Natural killer cell (primary cell): Measurements from ENCODE around the gene DENND10. TPM values are rescaled to one million over a fixed set of nuclear protein-coding genes. Genes with fewer than 3 reads are reported as not detected.

Source experiments
- ATAC-seq, 3 donors: fragments of 150-1000 bp in 2 of 3; fragments of 200-7000 bp in 1 of 3; cut with Tn5 transposase; 1 replicate in 1 of 3; 2 replicates in 2 of 3; pipeline ENCODE4 v1.10.0; 2021; ENCODE audit warnings: mild to moderate bottlenecking in 2 of 3, moderate library complexity in 2 of 3
- DNase-seq, 2 donors: peaks; one replicate each; pipeline versions ENCODE4 v3.0.0 to v3.0.0-alpha.2; 2013 to 2021; ENCODE audit warnings: mixed read lengths in 1 of 2
- H3K27ac ChIP-seq: one replicate; pipeline ENCODE4 v1.5.1; 2013; ENCODE audit warnings: mild to moderate bottlenecking, low read length
- H3K27me3 ChIP-seq: one replicate; pipeline ENCODE4 v1.6.1; 2013; ENCODE audit warnings: low read length; ENCODE audit not compliant: control insufficient read depth, insufficient read depth
- H3K36me3 ChIP-seq: one replicate; pipeline ENCODE4 v1.6.1; 2013; ENCODE audit warnings: low read length; ENCODE audit not compliant: control insufficient read depth, insufficient read depth
- H3K4me1 ChIP-seq: one replicate; pipeline ENCODE4 v1.6.1; 2013; ENCODE audit warnings: low read length; ENCODE audit not compliant: control insufficient read depth, insufficient read depth
- H3K4me3 ChIP-seq: one replicate; pipeline ENCODE4 v1.5.1; 2013; ENCODE audit warnings: low read length
- H3K9me3 ChIP-seq: one replicate; pipeline ENCODE4 v1.6.1; 2013; ENCODE audit warnings: low read length; ENCODE audit not compliant: control insufficient read depth, insufficient read depth
- H3K27ac Mint-ChIP-seq, 2 donors: one replicate each; pipeline ENCODE4 v1.8.0; 2022; ENCODE audit warnings: mild to moderate bottlenecking in 2 of 2, mixed read lengths in 2 of 2, moderate library complexity in 1 of 2
- H3K27me3 Mint-ChIP-seq, 2 donors: one replicate each; pipeline ENCODE4 v1.8.0; 2022; ENCODE audit warnings: low read depth in 2 of 2, mixed read lengths in 2 of 2
- H3K36me3 Mint-ChIP-seq: one replicate; pipeline ENCODE4 v1.8.0; 2022; ENCODE audit warnings: mixed read lengths
- H3K4me1 Mint-ChIP-seq, 2 donors: one replicate each; pipeline ENCODE4 v1.8.0; 2022; ENCODE audit warnings: mixed read lengths in 2 of 2
- H3K4me3 Mint-ChIP-seq: one replicate; pipeline ENCODE4 v1.8.0; 2022; ENCODE audit warnings: mild to moderate bottlenecking, moderate library complexity, mixed read lengths
- H3K9me3 Mint-ChIP-seq, 2 donors: one replicate each; pipeline ENCODE4 v1.8.0; 2022; ENCODE audit warnings: mixed read lengths in 2 of 2
- whole genome bisulfite sequencing: methylation state at CpG from one replicate; pipeline ENCODE4 v1.1.7; 2013; ENCODE audit warnings: missing lambda C conversion rate; ENCODE audit not compliant: insufficient coverage; 5-methylcytosine and 5-hydroxymethylcytosine counted together
- intact Hi-C: fragments of 100-400 bp; cut with micrococcal nuclease; formaldehyde crosslinking; loops from one replicate; pipeline ENCODE4 v1.14.2; 2022
- total RNA-seq, 4 donors: library from RNA; stranded (reverse); fragments of 120-200 nt in 1 of 4; gene quantifications; one replicate each; pipeline versions ENCODE4 v1.2.3 to v1.2.4, GENCODE V29; 2013 to 2022
- TF ChIP-seq, protein P1 (sequence below): fragments of 200-600 bp; IDR thresholded peaks from one replicate; pipeline ENCODE4 v1.8.0; 2022; ENCODE audit warnings: antibody characterized with exemption

DENND10 gene, protein sequence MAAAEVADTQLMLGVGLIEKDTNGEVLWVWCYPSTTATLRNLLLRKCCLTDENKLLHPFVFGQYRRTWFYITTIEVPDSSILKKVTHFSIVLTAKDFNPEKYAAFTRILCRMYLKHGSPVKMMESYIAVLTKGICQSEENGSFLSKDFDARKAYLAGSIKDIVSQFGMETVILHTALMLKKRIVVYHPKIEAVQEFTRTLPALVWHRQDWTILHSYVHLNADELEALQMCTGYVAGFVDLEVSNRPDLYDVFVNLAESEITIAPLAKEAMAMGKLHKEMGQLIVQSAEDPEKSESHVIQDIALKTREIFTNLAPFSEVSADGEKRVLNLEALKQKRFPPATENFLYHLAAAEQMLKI
- 10 to 100 TPM; 24.0 to 42.4 (median 33.9) TPM for total RNA-seq
- 31.2 TPM for total RNA-seq (2013)

DNA sequence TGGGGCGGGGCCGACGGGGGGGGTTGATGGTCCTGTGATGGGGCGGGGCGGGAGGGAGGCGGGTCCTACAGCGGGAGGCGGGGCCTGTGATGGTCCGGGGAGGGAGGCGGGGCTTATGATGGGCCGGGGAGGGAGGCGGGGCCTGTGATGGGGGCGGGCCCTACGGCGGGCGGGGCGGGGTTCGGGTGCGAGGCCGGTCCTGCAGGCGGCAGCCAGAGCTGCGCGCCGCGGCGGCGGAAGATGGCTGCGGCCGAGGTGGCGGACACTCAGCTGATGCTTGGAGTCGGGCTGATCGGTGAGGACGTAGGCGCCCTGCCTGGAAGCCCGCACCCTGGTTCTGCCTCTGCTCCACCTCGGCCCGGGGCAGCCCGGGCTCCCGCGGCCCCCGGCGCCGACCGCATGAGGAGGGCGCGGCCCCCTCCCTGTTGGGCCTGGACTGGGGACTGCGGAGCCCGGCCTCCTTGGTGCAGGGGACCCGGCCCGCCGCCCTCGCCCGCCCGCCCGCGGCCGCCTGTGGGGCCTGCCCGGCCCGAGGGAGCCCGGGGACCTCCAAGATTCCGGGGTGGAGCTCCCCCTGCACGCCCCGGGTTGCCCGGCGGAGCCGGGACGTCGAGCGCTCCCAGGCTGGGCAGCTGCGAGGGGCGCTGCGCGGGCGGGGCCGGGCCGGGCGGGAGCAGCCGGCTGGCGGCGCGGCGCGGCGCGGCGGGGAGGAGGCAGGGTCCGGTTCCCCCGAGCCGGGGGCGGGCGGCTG is at the start of gene DENND10:
Gene DENND10 (plus strand): TSS at position 211 of the 751 bp plus-strand sequence. CDS start 30 bp downstream, at position 241.
- Mint-ChIP-seq H3K27ac (peak within 1 kb of the TSS; percentile 77 to 80), H3K9me3 (no peaks in the 10 kb centered on the region), H3K36me3 (no peaks in the 10 kb centered on the region), H3K4me1 (peaks cover 19 to 28% of the 10 kb centered on the region in 2 donors), H3K27me3 (no peaks in the 10 kb centered on the region), H3K4me3 (peak within 1 kb of the TSS; percentile 92)
- TF ChIP-seq, protein P1, sequence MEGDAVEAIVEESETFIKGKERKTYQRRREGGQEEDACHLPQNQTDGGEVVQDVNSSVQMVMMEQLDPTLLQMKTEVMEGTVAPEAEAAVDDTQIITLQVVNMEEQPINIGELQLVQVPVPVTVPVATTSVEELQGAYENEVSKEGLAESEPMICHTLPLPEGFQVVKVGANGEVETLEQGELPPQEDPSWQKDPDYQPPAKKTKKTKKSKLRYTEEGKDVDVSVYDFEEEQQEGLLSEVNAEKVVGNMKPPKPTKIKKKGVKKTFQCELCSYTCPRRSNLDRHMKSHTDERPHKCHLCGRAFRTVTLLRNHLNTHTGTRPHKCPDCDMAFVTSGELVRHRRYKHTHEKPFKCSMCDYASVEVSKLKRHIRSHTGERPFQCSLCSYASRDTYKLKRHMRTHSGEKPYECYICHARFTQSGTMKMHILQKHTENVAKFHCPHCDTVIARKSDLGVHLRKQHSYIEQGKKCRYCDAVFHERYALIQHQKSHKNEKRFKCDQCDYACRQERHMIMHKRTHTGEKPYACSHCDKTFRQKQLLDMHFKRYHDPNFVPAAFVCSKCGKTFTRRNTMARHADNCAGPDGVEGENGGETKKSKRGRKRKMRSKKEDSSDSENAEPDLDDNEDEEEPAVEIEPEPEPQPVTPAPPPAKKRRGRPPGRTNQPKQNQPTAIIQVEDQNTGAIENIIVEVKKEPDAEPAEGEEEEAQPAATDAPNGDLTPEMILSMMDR, result no peak
- H3K27ac ChIP-seq, result peak within 1 kb of the TSS; percentile 54
- under 1% methylated on average over 85 of the region's 91 CpGs for WGBS
- H3K4me1 ChIP-seq, result peaks cover 26% of the 10 kb centered on the region
- no peaks in the 10 kb centered on the region for H3K27me3 ChIP-seq
- H3K36me3 ChIP-seq, result peaks cover 8% of the 10 kb centered on the region
- DNase-seq (peak; percentile 69 to 89), ATAC-seq (peak; percentile 89 to 95 (median 92))
- intact Hi-C loops, result loop anchor here (2.0 kb wide), 1 partner anchor 23 kb away; the partner anchor contains the start of gene EIF3A
- peak within 1 kb of the TSS; percentile 47 for H3K4me3 ChIP-seq
- H3K9me3 ChIP-seq, result no peaks in the 10 kb centered on the region

DNA sequence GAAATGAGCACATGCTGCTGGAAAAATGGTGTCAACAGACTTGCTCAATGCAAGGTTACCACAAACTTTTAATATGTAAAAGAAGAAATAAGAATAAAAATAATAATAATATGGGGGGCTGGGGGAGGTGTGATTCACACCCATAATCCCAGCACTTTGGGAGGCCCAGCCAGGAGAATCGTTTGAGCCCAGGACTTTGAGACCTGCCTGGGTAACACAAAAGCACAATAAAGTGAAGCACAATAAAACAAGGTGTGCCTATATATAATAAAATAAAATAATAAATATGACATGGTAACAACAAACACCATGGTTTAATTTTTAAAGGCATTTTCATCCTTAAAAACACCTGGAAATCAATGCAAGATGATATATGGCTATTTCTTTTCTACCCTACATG is 48.4 kb upstream of the DENND10 start:
- Mint-ChIP-seq H3K27ac (no peak overlapping the region), H3K9me3 (no peaks in the 10 kb centered on the region), H3K27me3 (no peaks in the 10 kb centered on the region), H3K36me3 (peaks cover 38% of the 10 kb centered on the region), H3K4me1 (peaks cover 7 to 14% of the 10 kb centered on the region in 2 donors), H3K4me3 (no peak overlapping the region)
- Histone ChIP-seq H3K9me3 (no peaks in the 10 kb centered on the region), H3K27ac (no peak overlapping the region), H3K4me3 (no peak overlapping the region), H3K36me3 (peaks cover 92% of the 10 kb centered on the region), H3K4me1 (no peaks in the 10 kb centered on the region), H3K27me3 (no peaks in the 10 kb centered on the region)
- WGBS, result no CpG with 5 or more reads among the region's 1 CpG
- intact Hi-C loops, result no loop called here
- TF ChIP-seq, protein P1, result no peak
- DNase-seq, result no peak
- ATAC-seq, result no peak

DNA sequence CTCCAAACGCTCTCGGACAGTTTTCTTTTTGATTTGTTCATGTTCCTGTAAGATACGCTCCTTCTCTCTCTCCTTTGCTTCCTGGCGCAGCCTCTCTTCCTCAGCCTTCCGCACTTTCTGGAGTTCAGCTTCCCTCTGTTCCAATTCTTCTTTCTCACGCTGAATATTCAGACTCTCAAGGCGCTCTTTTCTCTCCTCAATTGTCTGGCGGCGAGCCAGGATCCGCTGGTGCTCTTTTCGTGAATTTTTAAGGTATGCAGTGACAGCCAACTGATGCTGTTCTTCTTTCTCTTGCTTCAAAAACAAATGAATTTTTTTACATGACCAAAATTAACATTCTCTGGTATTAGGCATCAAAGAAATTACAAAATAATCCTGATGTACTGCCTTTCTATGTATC is 45.9 kb upstream of the DENND10 start:
- intact Hi-C loops, result no loop called here
- Mint-ChIP-seq H3K4me3 (no peak overlapping the region), H3K27ac (peak overlapping the region in 1 of 2 donors; percentile 7)

More for the DNA sequence above, 45.9 kb upstream of the DENND10 start:
- Histone ChIP-seq H3K4me3 (no peak overlapping the region), H3K36me3 (peaks cover 87% of the 10 kb centered on the region), H3K27me3 (no peaks in the 10 kb centered on the region), H3K9me3 (no peaks in the 10 kb centered on the region), H3K27ac (no peak overlapping the region), H3K4me1 (no peaks in the 10 kb centered on the region)
- H3K27me3 Mint-ChIP-seq, result no peaks in the 10 kb centered on the region
- peaks cover 15 to 27% of the 10 kb centered on the region in 2 donors for H3K4me1 Mint-ChIP-seq
- ATAC-seq (no peak), DNase-seq (no peak)
- 97% methylated on average over 11 of the region's 11 CpGs for WGBS
- H3K36me3 Mint-ChIP-seq, result peaks cover 34% of the 10 kb centered on the region
- TF ChIP-seq, protein P1, result no peak
- no peaks in the 10 kb centered on the region for H3K9me3 Mint-ChIP-seq
